ENCODE data around the gene GNA12. TPM values are rescaled to one million over a fixed set of nuclear protein-coding genes. Genes with fewer than 3 reads are reported as not detected.

Gene GNA12
- total RNA-seq, 1 experiment from 2014 or later: 15.0 TPM

DNA sequence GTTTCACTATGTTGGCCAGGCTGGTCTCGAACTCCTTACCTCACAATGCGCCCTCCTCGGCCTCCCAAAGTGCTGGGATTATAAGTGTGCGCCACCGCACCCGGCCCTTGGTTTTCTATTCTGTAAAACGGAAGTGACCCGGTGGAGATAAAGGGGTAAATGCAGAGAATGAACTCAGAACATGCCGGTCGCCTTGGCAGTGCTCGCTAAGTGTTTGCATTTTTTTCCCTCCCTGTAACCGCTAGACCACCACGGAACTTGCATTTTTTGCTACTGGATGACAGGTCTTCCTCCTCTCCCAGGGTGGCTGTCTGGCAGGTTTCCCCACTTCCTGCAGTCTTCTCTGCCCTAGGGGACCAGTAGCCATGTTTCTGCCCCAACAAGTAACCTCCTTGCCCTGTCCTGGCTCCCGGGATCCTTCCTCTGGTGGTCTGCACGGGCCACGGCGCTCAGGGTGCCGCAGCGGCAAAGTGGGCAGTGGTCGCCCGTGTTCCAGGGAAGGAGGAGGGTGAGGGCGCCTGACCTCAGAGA, 18.8 kb upstream of the GNA12 start:
- Histone ChIP-seq H3K79me2 (ENCODE audit: low read length) (no peaks in the 10 kb centered on the region), H2AFZ (ENCODE audit: low read length) (no peak overlapping the region), H3K9me3 (ENCODE audit: low read length) (no peaks in the 10 kb centered on the region), H3K9me2 (replicated peaks; ENCODE audit: low read length) (no peaks in the 10 kb centered on the region), H3K4me1 (ENCODE audit: insufficient read depth, low read length) (peaks cover 23% of the 10 kb centered on the region), H3K27ac (ENCODE audit: low read length) (peak overlapping the region; percentile 97), H3K4me3 (ENCODE audit: low read length) (peak overlapping the region; percentile 54), H3F3A (ENCODE audit: low read length, unreplicated experiment) (no peaks in the 10 kb centered on the region), H3K9ac (ENCODE audit: low read length) (peak overlapping the region; percentile 83), H3K36me3 (ENCODE audit: low read depth, low read length) (no peaks in the 10 kb centered on the region), H3K27me3 (ENCODE audit: low read length) (no peaks in the 10 kb centered on the region), H3K4me2 (ENCODE audit: low read length) (peak overlapping the region; percentile 77), H4K20me1 (ENCODE audit: low read length) (no peaks in the 10 kb centered on the region)
- TF ChIP-seq CTCF (conservative IDR thresholded peaks at IDR 0.05; ENCODE audit: low read depth, low read length) (no peak), EZH2 (IDR thresholded peaks at IDR 0.05; ENCODE audit: low read length, unreplicated experiment) (no peak), EZH2phosphoT487 (IDR thresholded peaks at IDR 0.05; ENCODE audit: borderline replicate concordance, low read length) (no peak)
- CTCF ChIA-PET: no interaction called here
- intact Hi-C loops (cut with micrococcal nuclease): loop anchor here (1.0 to 10.0 kb wide), 3 partner anchors 105 to 442 kb away; partner anchors contain the start of gene SDK1
- POLR2A ChIA-PET (ENCODE audit: unreplicated experiment): no interaction called here
- TSS peak; percentile 93 for BruUV-seq (replicated peaks)
- DNase-seq (peak; percentile 23), ATAC-seq (no peak)

GRCh38 chr7:2861509-2861908, 17.4 kb upstream of the GNA12 start:
- Histone ChIP-seq H3K79me2 (ENCODE audit: low read length) (no peaks in the 10 kb centered on the region), H3K36me3 (ENCODE audit: low read depth, low read length) (no peaks in the 10 kb centered on the region), H3K9me3 (ENCODE audit: low read length) (no peaks in the 10 kb centered on the region), H3F3A (ENCODE audit: low read length, unreplicated experiment) (no peaks in the 10 kb centered on the region), H3K4me3 (ENCODE audit: low read length) (no peak overlapping the region), H3K4me1 (ENCODE audit: insufficient read depth, low read length) (peaks cover 23% of the 10 kb centered on the region), H3K27ac (ENCODE audit: low read length) (no peak overlapping the region), H3K9ac (ENCODE audit: low read length) (no peak overlapping the region), H4K20me1 (ENCODE audit: low read length) (no peaks in the 10 kb centered on the region), H3K27me3 (ENCODE audit: low read length) (no peaks in the 10 kb centered on the region), H3K4me2 (ENCODE audit: low read length) (no peak overlapping the region), H3K9me2 (replicated peaks; ENCODE audit: low read length) (no peaks in the 10 kb centered on the region), H2AFZ (ENCODE audit: low read length) (no peak overlapping the region)
- BruUV-seq (replicated peaks): no TSS peak
- ChIA-PET POLR2A (ENCODE audit: unreplicated experiment) (no interaction called here), CTCF (no interaction called here)
- intact Hi-C loops (cut with micrococcal nuclease): loop anchor here (5.0 to 10.0 kb wide), 2 partner anchors 139 to 443 kb away; partner anchors contain the start of gene SDK1
- ATAC-seq (no peak), DNase-seq (no peak)
- TF ChIP-seq EZH2phosphoT487 (IDR thresholded peaks at IDR 0.05; ENCODE audit: borderline replicate concordance, low read length): no peak
- TF ChIP-seq EZH2 (IDR thresholded peaks at IDR 0.05; ENCODE audit: low read length, unreplicated experiment): no peak
- TF ChIP-seq CTCF (conservative IDR thresholded peaks at IDR 0.05; ENCODE audit: low read depth, low read length): no peak

- DNase-seq: peak; percentile 47
- no TSS peak for BruUV-seq (replicated peaks)
These were observed 16.6 kb upstream of the GNA12 start for GRCh38 chr7:2860627-2861133.

More at GRCh38 chr7:2860627-2861133, 16.6 kb upstream of the GNA12 start:
- Histone ChIP-seq H3K27me3 (ENCODE audit: low read length) (no peaks in the 10 kb centered on the region), H3K36me3 (ENCODE audit: low read depth, low read length) (no peaks in the 10 kb centered on the region), H3K9me2 (replicated peaks; ENCODE audit: low read length) (no peaks in the 10 kb centered on the region), H4K20me1 (ENCODE audit: low read length) (no peaks in the 10 kb centered on the region), H2AFZ (ENCODE audit: low read length) (no peak overlapping the region), H3K4me3 (ENCODE audit: low read length) (no peak overlapping the region), H3K9ac (ENCODE audit: low read length) (no peak overlapping the region), H3K9me3 (ENCODE audit: low read length) (no peaks in the 10 kb centered on the region), H3K4me1 (ENCODE audit: insufficient read depth, low read length) (peaks cover 23% of the 10 kb centered on the region), H3F3A (ENCODE audit: low read length, unreplicated experiment) (no peaks in the 10 kb centered on the region), H3K27ac (ENCODE audit: low read length) (0 out of 2 replicates have a peak overlapping the region, but pooled peaks have one; percentile 19), H3K79me2 (ENCODE audit: low read length) (no peaks in the 10 kb centered on the region), H3K4me2 (ENCODE audit: low read length) (no peak overlapping the region)
- POLR2A ChIA-PET (ENCODE audit: unreplicated experiment): no interaction called here
- CTCF ChIA-PET: no interaction called here
- ATAC-seq: peak; percentile 5
- intact Hi-C loops (cut with micrococcal nuclease): loop anchor here (5.0 to 10.0 kb wide), 2 partner anchors 138 to 444 kb away; partner anchors contain the start of gene SDK1
- no peak for TF ChIP-seq EZH2phosphoT487 (IDR thresholded peaks at IDR 0.05; ENCODE audit: borderline replicate concordance, low read length)
- TF ChIP-seq CTCF (conservative IDR thresholded peaks at IDR 0.05; ENCODE audit: low read depth, low read length): no peak
- no peak for TF ChIP-seq EZH2 (IDR thresholded peaks at IDR 0.05; ENCODE audit: low read length, unreplicated experiment)

Data from PC-3 (cell line).